RWPE2 (cell line): ENCODE measurements around the gene GSG1L.

ENCODE experiments used
- ATAC-seq: fragments of 200-7000 bp; cut with Tn5 transposase; 3 replicates; pipeline ENCODE4 v1.9.1; 2021; ENCODE audit warnings: low read depth
- DNase-seq: peaks from one replicate; pipeline ENCODE4 v3.0.0-alpha.2; 2020; ENCODE audit warnings: low spot score
- H3K27ac ChIP-seq: fragments of 450-650 bp; 2 replicates; pipeline ENCODE4 v1.5.1; 2017; ENCODE audit warnings: mild to moderate bottlenecking; ENCODE audit not compliant: poor library complexity, severe bottlenecking
- H3K27me3 ChIP-seq: fragments of 250-450 bp; sonication (Bioruptor Pico); 2 replicates; pipeline ENCODE4 v1.5.1; 2021; ENCODE audit warnings: mild to moderate bottlenecking, moderate library complexity; ENCODE audit not compliant: insufficient read depth, poor library complexity, severe bottlenecking
- H3K36me3 ChIP-seq: fragments of 250-450 bp; sonication (Bioruptor Pico); 2 replicates; pipeline ENCODE4 v1.5.1; 2020; ENCODE audit warnings: low read depth, mild to moderate bottlenecking, moderate library complexity
- H3K4me1 ChIP-seq: fragments of 250-450 bp; sonication (Bioruptor Pico); 2 replicates; pipeline ENCODE4 v1.5.1; 2021; ENCODE audit warnings: mild to moderate bottlenecking, moderate library complexity; ENCODE audit not compliant: insufficient read depth, poor library complexity, severe bottlenecking
- H3K4me3 ChIP-seq: fragments of 250-450 bp; sonication (Bioruptor Pico); 2 replicates; pipeline ENCODE4 v1.5.1; 2021; ENCODE audit warnings: mild to moderate bottlenecking, moderate library complexity; ENCODE audit not compliant: severe bottlenecking
- H3K9me3 ChIP-seq: fragments of 250-450 bp; sonication (Bioruptor Pico); 2 replicates; pipeline ENCODE4 v1.5.1; 2021; ENCODE audit warnings: mild to moderate bottlenecking, moderate library complexity; ENCODE audit not compliant: severe bottlenecking
- TF ChIP-seq, protein P1 (sequence below): fragments of 450-650 bp; IDR thresholded peaks from one replicate; pipeline ENCODE4 v1.5.1; 2017; ENCODE audit warnings: mild to moderate bottlenecking, moderate library complexity; ENCODE audit not compliant: poor library complexity, severe bottlenecking

The GSG1L gene

GRCh38 chr16:28078261-28078660 lies 14.7 kb upstream of the GSG1L start:
- Histone ChIP-seq H3K36me3 (no peaks in the 10 kb centered on the region), H3K27me3 (no peaks in the 10 kb centered on the region), H3K4me3 (no peak overlapping the region), H3K9me3 (no peaks in the 10 kb centered on the region), H3K4me1 (no peaks in the 10 kb centered on the region), H3K27ac (no peak overlapping the region)
- DNase-seq, result no peak
- TF ChIP-seq, protein P1, sequence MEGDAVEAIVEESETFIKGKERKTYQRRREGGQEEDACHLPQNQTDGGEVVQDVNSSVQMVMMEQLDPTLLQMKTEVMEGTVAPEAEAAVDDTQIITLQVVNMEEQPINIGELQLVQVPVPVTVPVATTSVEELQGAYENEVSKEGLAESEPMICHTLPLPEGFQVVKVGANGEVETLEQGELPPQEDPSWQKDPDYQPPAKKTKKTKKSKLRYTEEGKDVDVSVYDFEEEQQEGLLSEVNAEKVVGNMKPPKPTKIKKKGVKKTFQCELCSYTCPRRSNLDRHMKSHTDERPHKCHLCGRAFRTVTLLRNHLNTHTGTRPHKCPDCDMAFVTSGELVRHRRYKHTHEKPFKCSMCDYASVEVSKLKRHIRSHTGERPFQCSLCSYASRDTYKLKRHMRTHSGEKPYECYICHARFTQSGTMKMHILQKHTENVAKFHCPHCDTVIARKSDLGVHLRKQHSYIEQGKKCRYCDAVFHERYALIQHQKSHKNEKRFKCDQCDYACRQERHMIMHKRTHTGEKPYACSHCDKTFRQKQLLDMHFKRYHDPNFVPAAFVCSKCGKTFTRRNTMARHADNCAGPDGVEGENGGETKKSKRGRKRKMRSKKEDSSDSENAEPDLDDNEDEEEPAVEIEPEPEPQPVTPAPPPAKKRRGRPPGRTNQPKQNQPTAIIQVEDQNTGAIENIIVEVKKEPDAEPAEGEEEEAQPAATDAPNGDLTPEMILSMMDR, result no peak
- no peak for ATAC-seq

DNA sequence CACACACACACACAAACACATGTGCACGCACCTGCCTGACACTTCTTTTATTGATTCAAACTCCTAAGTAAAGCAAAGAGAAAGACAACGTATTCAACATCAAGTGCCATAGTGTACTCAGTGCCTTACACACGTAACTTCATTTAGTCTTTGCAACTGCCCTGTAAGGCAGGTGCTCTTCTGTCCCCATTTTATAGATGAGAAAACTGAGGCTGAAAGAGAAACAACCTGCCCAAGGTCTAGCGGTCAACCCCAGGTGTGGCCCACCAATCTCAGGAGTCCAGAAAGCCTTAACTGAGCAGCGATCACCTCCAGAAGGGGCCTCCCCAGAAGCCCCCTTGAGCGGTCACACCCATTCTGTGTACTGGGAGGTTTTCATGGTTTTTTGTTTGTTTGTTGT lies 10.3 kb upstream of the GSG1L start:
- no peak overlapping the region for H3K27ac ChIP-seq
- no peaks in the 10 kb centered on the region for H3K4me1 ChIP-seq
- TF ChIP-seq, protein P1, result no peak
- no peaks in the 10 kb centered on the region for H3K36me3 ChIP-seq
- H3K9me3 ChIP-seq, result no peaks in the 10 kb centered on the region
- ATAC-seq (no peak), DNase-seq (no peak)
- peaks cover 3% of the 10 kb centered on the region for H3K27me3 ChIP-seq
- no peak overlapping the region for H3K4me3 ChIP-seq

DNA sequence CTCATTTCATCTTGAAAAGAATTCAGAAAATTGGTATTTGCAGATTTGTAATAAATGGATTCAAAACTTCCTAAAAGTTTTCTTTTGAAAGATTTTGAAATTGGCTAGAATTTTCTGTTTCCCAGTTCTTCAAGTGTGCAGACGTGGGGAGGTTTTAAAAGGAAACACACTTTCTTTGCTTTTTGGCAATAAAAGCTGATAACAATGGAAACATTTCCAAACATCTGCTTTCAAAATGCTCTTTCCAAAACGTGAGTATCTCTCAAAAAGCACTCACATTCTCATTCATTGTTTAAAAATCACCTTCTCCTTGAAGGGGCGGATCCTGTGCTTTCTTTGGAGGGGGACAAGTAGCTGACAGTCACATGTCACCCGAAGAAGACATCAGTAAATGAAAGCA lies 8.6 kb upstream of the GSG1L start:
- Histone ChIP-seq H3K36me3 (no peaks in the 10 kb centered on the region), H3K27ac (no peak overlapping the region), H3K9me3 (no peaks in the 10 kb centered on the region), H3K4me3 (no peak overlapping the region), H3K4me1 (no peaks in the 10 kb centered on the region), H3K27me3 (peaks cover 3% of the 10 kb centered on the region)
- DNase-seq, result no peak
- TF ChIP-seq, protein P1, result no peak
- ATAC-seq, result no peak

GRCh38 chr16:28069971-28070794 lies 6.7 kb upstream of the GSG1L start:
- no peak for ATAC-seq
- no peak overlapping the region for H3K27ac ChIP-seq

More at GRCh38 chr16:28069971-28070794, 6.7 kb upstream of the GSG1L start:
- TF ChIP-seq, protein P1, result no peak
- DNase-seq, result no peak
- Histone ChIP-seq H3K36me3 (no peaks in the 10 kb centered on the region), H3K9me3 (no peaks in the 10 kb centered on the region), H3K27me3 (peaks cover 8% of the 10 kb centered on the region), H3K4me1 (no peaks in the 10 kb centered on the region), H3K4me3 (no peak overlapping the region)
